ENCODE results near the gene ZBTB39. TPM values are rescaled to one million over a fixed set of nuclear protein-coding genes. Genes with fewer than 3 reads are reported as not detected.

Gene ZBTB39
- total and polyA plus RNA-seq, 2 of the 8 experiments (the other 6 are each of a cell fraction or from before 2014, with no cell fraction given) = 19.3 to 25.0 TPM

- Histone ChIP-seq H2BK120ac (replicated peaks; ENCODE audit: low read depth, low read length) (no peak overlapping the region), H3K4me1 (replicated peaks in 1 of 4; ENCODE audit: control insufficient read depth in 3 of 4, insufficient read depth in 4 of 4, low read length in 3 of 4) (no peaks in the 10 kb centered on the region), H4K8ac (ENCODE audit: extremely low read depth, insufficient read depth, low read length) (no peak overlapping the region), H2BK5ac (ENCODE audit: low read depth, low read length) (no peak overlapping the region), H2BK15ac (ENCODE audit: low read length) (no peak overlapping the region), H3K79me1 (ENCODE audit: low read depth, low read length) (no peaks in the 10 kb centered on the region), H3K27me3 (replicated peaks in 1 of 4; ENCODE audit: control insufficient read depth in 3 of 4, extremely low read depth in 1 of 4, insufficient read depth in 3 of 4, low read length in 3 of 4) (no peaks in the 10 kb centered on the region), H2BK12ac (ENCODE audit: low read depth, low read length) (no peak overlapping the region), H3K9me3 (ENCODE audit: insufficient read depth in 2 of 2, low read depth in 1 of 2, low read length in 1 of 2) (peaks cover 19 to 20% of the 10 kb centered on the region in 2 experiments), H3K18ac (ENCODE audit: extremely low read depth, low read length) (no peak overlapping the region), H3K56ac (replicated peaks; ENCODE audit: insufficient read length, low read depth, low read length) (no peak overlapping the region), H3K36me3 (ENCODE audit: control insufficient read depth in 2 of 4, insufficient read depth in 4 of 4, low read length in 3 of 4) (no peaks in the 10 kb centered on the region), H4K20me1 (replicated peaks in 1 of 2; ENCODE audit: control insufficient read depth in 1 of 2, insufficient read depth in 2 of 2, low read length in 2 of 2) (no peaks in the 10 kb centered on the region), H4K5ac (ENCODE audit: insufficient read length, low read depth, low read length) (no peak overlapping the region), H3K27ac (ENCODE audit: low read depth, low read length) (no peak overlapping the region), H2AFZ (ENCODE audit: low read length) (no peak overlapping the region), H2BK20ac (ENCODE audit: low read length) (no peak overlapping the region), H3K14ac (ENCODE audit: insufficient read length) (no peak overlapping the region), H3K4ac (replicated peaks; ENCODE audit: insufficient read length, low read depth, low read length) (no peak overlapping the region), H3K4me2 (ENCODE audit: insufficient read depth in 1 of 2, low read depth in 2 of 2, low read length in 2 of 2) (no peak overlapping the region), H4K91ac (replicated peaks; ENCODE audit: insufficient read length, low read length) (no peak overlapping the region), H3K23ac (ENCODE audit: insufficient read length) (no peak overlapping the region), H3K4me3 (ENCODE audit: extremely low read depth in 1 of 4, insufficient read depth in 2 of 4, low read depth in 3 of 4, low read length in 4 of 4) (no peak overlapping the region), H3K79me2 (ENCODE audit: control insufficient read depth in 1 of 2, insufficient read depth in 2 of 2, low read length in 2 of 2) (no peaks in the 10 kb centered on the region), H3K9ac (replicated peaks in 1 of 4; ENCODE audit: extremely low read depth in 1 of 4, low read depth in 3 of 4, low read length in 3 of 4) (no peak overlapping the region), H3K23me2 (ENCODE audit: low read depth, low read length) (no peaks in the 10 kb centered on the region), H2AK5ac (ENCODE audit: low read depth, low read length) (no peak overlapping the region)
- ChIA-PET CTCF (ENCODE audit: partially characterized antibody) (interaction anchor here (1.5 kb wide), 1 partner anchor 33 kb away, joined by 3 read pairs; no protein-coding TSS in a partner anchor), POLR2A (ENCODE audit: partially characterized antibody) (no interaction called here)
- DNase-seq (ENCODE audit: low read depth in 1 of 2, low spot score in 2 of 2) (no peak), FAIRE-seq (no peak)
- 83% methylated on average over 6 of the region's 6 CpGs; no CpG with 5 or more reads in 1 of the 2 experiments for WGBS, 2 experiments (ENCODE audit: extremely low coverage in 1 of 2, insufficient coverage in 1 of 2, insufficient read length in 1 of 2, insufficient replicate concordance in 2 of 2, low coverage in 1 of 2, low lambda C conversion rate in 2 of 2, missing lambda C conversion rate in 1 of 2)
- TF ChIP-seq BRCA1 (IDR thresholded peaks at IDR 0.05; ENCODE audit: low read depth, low read length) (no peak), SIRT6 (IDR thresholded peaks at IDR 0.05; ENCODE audit: low read length) (no peak), PHF8 (conservative IDR thresholded peaks at IDR 0.05; ENCODE audit: low read depth, low read length) (no peak), TCF12 (IDR thresholded peaks at IDR 0.05; ENCODE audit: low read depth, low read length) (no peak), CREB1 (IDR thresholded peaks at IDR 0.05) (no peak), CHD2 (IDR thresholded peaks at IDR 0.05; ENCODE audit: low read length) (no peak), ATF2 (IDR thresholded peaks at IDR 0.05; ENCODE audit: low read length) (no peak)
These were observed 51.4 kb downstream of the ZBTB39 start for GRCh38 chr12:56954958-56955355.

Data from H1 (cell line).